SH-SY5Y (cell line): ENCODE results near the gene LITAF.

Source experiments
- GATA2 ChIP-seq: IDR thresholded peaks from 2 replicates; pipeline ENCODE4 v1.6.1; 2011; ENCODE audit warnings: mild to moderate bottlenecking, low read depth, low read length
- GATA3 ChIP-seq: IDR thresholded peaks from 2 replicates; pipeline ENCODE4 v1.6.1; 2011; ENCODE audit warnings: low read depth, mild to moderate bottlenecking, low read length, moderate library complexity

DNA sequence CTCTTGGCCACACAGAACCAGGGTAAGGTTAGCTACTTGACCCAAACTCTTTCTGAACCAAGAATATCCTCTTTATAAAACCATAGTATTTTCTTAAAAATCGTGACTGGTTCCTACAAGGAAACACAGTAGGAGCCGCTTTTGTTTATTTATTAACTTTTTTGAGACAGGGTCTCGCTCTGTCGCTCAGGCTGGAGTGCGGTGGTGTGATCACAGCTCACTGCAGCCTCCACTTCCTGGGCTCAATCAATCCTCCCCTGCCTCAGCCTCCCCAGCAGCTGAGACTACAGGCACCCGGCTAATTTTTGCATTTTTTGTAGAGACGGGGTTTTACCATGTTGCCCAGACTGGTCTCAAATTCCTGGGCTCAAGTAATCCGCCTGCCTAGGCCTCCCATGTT is 14.7 kb upstream of the LITAF start:
- TF ChIP-seq GATA2 = no peak
- TF ChIP-seq GATA3 = no peak
